GM21526 (cell line): Measurements from ENCODE around the gene DYNLT1.
"Not testable (repeated sequence)": the region's sequence is repeated elsewhere in the genome, so short reads cannot be mapped to it uniquely, and the experiment has no call there.

Experiments used
- ATAC-seq: cut with Tn5 transposase; IDR thresholded peaks from one replicate; pipeline ENCODE4 v1.9.1; 2021; ENCODE audit warnings: moderate library complexity; ENCODE audit not compliant: unreplicated experiment, low FRiP score

DYNLT1 gene

GRCh38 chr6:158665332-158665731 is 20.8 kb upstream of the DYNLT1 start:
- ATAC-seq, result no peak

GRCh38 chr6:158663625-158664165 is 19.2 kb upstream of the DYNLT1 start:
- ATAC-seq, result no peak

- ATAC-seq, result no peak
These were observed 18.5 kb upstream of the DYNLT1 start for GRCh38 chr6:158662954-158663624.

GRCh38 chr6:158662607-158662953 is 18.0 kb upstream of the DYNLT1 start:
- ATAC-seq, result no peak

- ATAC-seq, result no peak
These were observed 16.7 kb upstream of the DYNLT1 start for GRCh38 chr6:158661156-158661685.

GRCh38 chr6:158660333-158660754 is 15.8 kb upstream of the DYNLT1 start:
- no peak for ATAC-seq

GRCh38 chr6:158656986-158657385 is 12.4 kb upstream of the DYNLT1 start:
- ATAC-seq, result not testable (repeated sequence)

- no peak for ATAC-seq
These were observed 11.3 kb upstream of the DYNLT1 start for GRCh38 chr6:158655569-158656450.

GRCh38 chr6:158654960-158655489 is 10.5 kb upstream of the DYNLT1 start:
- ATAC-seq, result no peak

GRCh38 chr6:158654498-158654897 is 10.0 kb upstream of the DYNLT1 start:
- ATAC-seq, result no peak

GRCh38 chr6:158653577-158654354 is 9.2 kb upstream of the DYNLT1 start:
- ATAC-seq, result no peak

GRCh38 chr6:158651981-158652737 is 7.6 kb upstream of the DYNLT1 start:
- not testable (repeated sequence) for ATAC-seq

- ATAC-seq, result peak; percentile 54
These were observed 5.0 kb upstream of the DYNLT1 start, which contains the start of gene SYTL3 for GRCh38 chr6:158649289-158650143. TSS of gene SYTL3 (plus strand) at chr6:158650054. CDS start at chr6:158663269, 13,215 bp downstream.

- peak; percentile 35 for ATAC-seq
These were observed 4.2 kb upstream of the DYNLT1 start for GRCh38 chr6:158648682-158649131.

- ATAC-seq, result no peak
These were observed 3.0 kb upstream of the DYNLT1 start for GRCh38 chr6:158647501-158647900.

GRCh38 chr6:158646023-158646910 is 1.7 kb upstream of the DYNLT1 start:
- ATAC-seq, result no peak
